CD4-positive, alpha-beta T cell treated with Interleukin-15 for 1 hour (primary cell): ENCODE data around the gene GPSM3.
A peak's percentile ranks its signal among the peaks of the same experiment; 100 is the strongest.
"Not testable (repeated sequence)": the region's sequence is repeated elsewhere in the genome, so short reads cannot be mapped to it uniquely, and the experiment has no call there.

ENCODE experiments used
- DNase-seq: peaks from one replicate; pipeline ENCODE4 v3.0.0-alpha.2; 2020

GPSM3 gene

GRCh38 chr6:32200711-32201475 is 8.4 kb upstream of the GPSM3 start:
- DNase-seq, result no peak

GRCh38 chr6:32198866-32199265 is 6.4 kb upstream of the GPSM3 start:
- no peak for DNase-seq

- DNase-seq, result no peak
Measured at GRCh38 chr6:32198345-32198696, 5.9 kb upstream of the GPSM3 start.

GRCh38 chr6:32196682-32197616 is 4.5 kb upstream of the GPSM3 start:
- DNase-seq, result peak; percentile 62

GRCh38 chr6:32195902-32196681 is 3.6 kb upstream of the GPSM3 start:
- peak; percentile 89 for DNase-seq

GRCh38 chr6:32195652-32195901 is 3.1 kb upstream of the GPSM3 start:
- peak; percentile 100 for DNase-seq

- DNase-seq, result no peak
Measured at GRCh38 chr6:32194825-32195651, 2.6 kb upstream of the GPSM3 start.

- no peak for DNase-seq
Measured at GRCh38 chr6:32194388-32194787, 1.9 kb upstream of the GPSM3 start.

- not testable (repeated sequence) for DNase-seq
Measured at GRCh38 chr6:32193096-32193495, 653 bp upstream of the GPSM3 start.

- peak; percentile 53 for DNase-seq
Measured at GRCh38 chr6:32191696-32192607, 491 bp downstream of the GPSM3 start.

- no peak for DNase-seq
Measured at GRCh38 chr6:32190911-32191677, 1.3 kb downstream of the GPSM3 start.

GRCh38 chr6:32190054-32190851 is 2.2 kb downstream of the GPSM3 start, which contains the start of gene PBX2:
PBX2 (minus strand) TSS chr6:32190202; CDS start chr6:32189915, 287 bp downstream.
- DNase-seq, result peak; percentile 94

GRCh38 chr6:32189742-32190053 is 2.7 kb downstream of the GPSM3 start:
- no peak for DNase-seq

- no peak for DNase-seq
Measured at GRCh38 chr6:32189069-32189741, 3.2 kb downstream of the GPSM3 start.

- no peak for DNase-seq
Measured at GRCh38 chr6:32188381-32189068, 3.9 kb downstream of the GPSM3 start.

- not testable (repeated sequence) for DNase-seq
Measured at GRCh38 chr6:32187725-32188380, 4.6 kb downstream of the GPSM3 start.

- DNase-seq, result peak; percentile 22
Measured at GRCh38 chr6:32187009-32187709, 5.3 kb downstream of the GPSM3 start.
